MM.1S (cell line): ENCODE data around the gene CCND1.

Experiments
- DNase-seq: peaks from one replicate; pipeline ENCODE4 v3.0.0-alpha.2; 2015
- H2AFZ ChIP-seq: fragments of 300-600 bp; sonication (generic); 2 replicates; pipeline ENCODE4 v1.6.0; 2016; ENCODE audit warnings: antibody characterized with exemption, low read length
- H3F3A ChIP-seq: fragments of 300-600 bp; sonication (generic); 2 replicates; pipeline ENCODE4 v1.6.1; 2016; ENCODE audit warnings: mild to moderate bottlenecking, antibody characterized with exemption, low read length, moderate library complexity, mixed read lengths; ENCODE audit not compliant: insufficient read depth
- H3K27ac ChIP-seq: fragments of 300-600 bp; sonication (generic); 2 replicates; pipeline ENCODE4 v1.5.1; 2016; ENCODE audit warnings: mild to moderate bottlenecking, low read length
- H3K27me3 ChIP-seq: fragments of 300-600 bp; sonication (generic); replicated peaks from 2 replicates; pipeline ENCODE4 v1.6.0; 2016; ENCODE audit warnings: low read length; ENCODE audit not compliant: insufficient read depth
- H3K36me3 ChIP-seq: fragments of 300-600 bp; sonication (generic); replicated peaks from 2 replicates; pipeline ENCODE4 v1.6.1; 2016; ENCODE audit warnings: mild to moderate bottlenecking, low read length, mixed read lengths; ENCODE audit not compliant: insufficient read depth
- H3K4me1 ChIP-seq: fragments of 300-600 bp; sonication (generic); 2 replicates; pipeline ENCODE4 v1.6.1; 2016; ENCODE audit warnings: low read length, mixed read lengths
- H3K4me2 ChIP-seq: fragments of 300-600 bp; sonication (generic); 2 replicates; pipeline ENCODE4 v1.6.0; 2016; ENCODE audit warnings: low read depth, low read length
- H3K4me3 ChIP-seq: fragments of 300-600 bp; sonication (generic); 2 replicates; pipeline ENCODE4 v1.5.1; 2016; ENCODE audit warnings: low read length, mixed read lengths
- H3K79me2 ChIP-seq: fragments of 300-600 bp; sonication (generic); 2 replicates; pipeline ENCODE4 v1.6.1; 2016; ENCODE audit warnings: mixed run types, low read length, mixed read lengths
- H3K9ac ChIP-seq: fragments of 300-600 bp; sonication (generic); 2 replicates; pipeline ENCODE4 v1.6.1; 2016; ENCODE audit warnings: low read length, mixed read lengths
- H3K9me2 ChIP-seq: fragments of 300-600 bp; sonication (generic); replicated peaks from 2 replicates; pipeline ENCODE4 v1.6.1; 2016; ENCODE audit warnings: mild to moderate bottlenecking, low read length, mixed read lengths; ENCODE audit not compliant: insufficient read depth
- H3K9me3 ChIP-seq: fragments of 300-600 bp; sonication (generic); replicated peaks from 2 replicates; pipeline ENCODE4 v1.6.1; 2016; ENCODE audit warnings: mild to moderate bottlenecking, low read length, mixed read lengths; ENCODE audit not compliant: insufficient read depth
- H4K20me1 ChIP-seq: fragments of 300-600 bp; sonication (generic); 2 replicates; pipeline ENCODE4 v1.6.1; 2016; ENCODE audit warnings: mild to moderate bottlenecking, low read length, moderate library complexity, mixed read lengths; ENCODE audit not compliant: insufficient read depth
- CTCF ChIP-seq: fragments of 300-600 bp; sonication (generic); IDR thresholded peaks from 2 replicates; pipeline ENCODE4 v1.5.1; 2016; ENCODE audit warnings: antibody characterized with exemption, low read length, mixed read lengths
- EZH2 ChIP-seq: fragments of 300-600 bp; sonication (generic); optimal IDR thresholded peaks from 2 replicates; pipeline ENCODE3; 2017; ENCODE audit warnings: low read depth, mild to moderate bottlenecking, antibody characterized with exemption, low read length, mixed read lengths
- EZH2phosphoT487 ChIP-seq: fragments of 300-600 bp; sonication (generic); IDR thresholded peaks from 2 replicates; pipeline ENCODE4 v1.6.1; 2018; ENCODE audit warnings: antibody characterized with exemption, low read length

CCND1 gene

DNA sequence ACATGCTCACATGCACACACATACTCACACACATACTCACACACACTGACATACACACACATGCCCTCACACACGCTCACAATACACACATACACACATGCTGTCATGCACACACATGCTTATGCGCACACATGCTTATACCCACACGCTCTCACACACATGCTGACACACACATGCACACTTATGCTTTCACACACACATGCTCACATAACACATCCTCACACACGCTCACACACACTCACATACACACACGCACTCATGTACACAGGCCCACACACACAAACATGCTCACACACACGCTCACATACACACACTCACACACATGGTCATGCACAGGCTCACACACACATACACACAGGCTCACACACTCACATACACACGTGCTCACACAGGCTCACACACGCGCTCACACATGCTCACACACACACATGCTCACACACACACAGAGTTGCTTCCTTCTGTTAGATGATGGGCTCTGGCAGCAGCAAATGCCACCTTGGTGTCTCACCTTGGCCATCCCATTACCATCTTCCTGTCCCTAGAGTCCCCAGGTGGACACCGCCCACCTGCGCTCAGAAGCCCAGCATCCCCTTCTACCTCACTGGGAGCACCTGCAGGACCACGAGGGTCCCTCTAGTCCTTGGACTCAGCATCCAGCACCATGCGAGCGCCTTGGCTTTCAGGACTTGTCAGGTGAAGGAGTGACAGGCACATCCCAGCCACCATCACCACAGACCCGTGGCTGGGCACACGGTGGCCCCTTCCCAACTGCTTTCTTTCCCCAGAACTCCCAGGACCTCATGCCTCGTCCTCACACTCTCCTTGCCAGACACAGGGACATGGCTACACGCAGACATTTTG lies 44.9 kb upstream of the CCND1 start:
- Histone ChIP-seq H4K20me1 (no peaks in the 10 kb centered on the region), H3K27ac (no peak overlapping the region), H3F3A (no peaks in the 10 kb centered on the region), H3K9ac (no peak overlapping the region), H3K9me2 (no peaks in the 10 kb centered on the region), H3K9me3 (no peaks in the 10 kb centered on the region), H3K4me1 (peaks cover 9% of the 10 kb centered on the region), H2AFZ (no peak overlapping the region), H3K79me2 (no peaks in the 10 kb centered on the region), H3K4me3 (no peak overlapping the region), H3K27me3 (no peaks in the 10 kb centered on the region), H3K4me2 (no peak overlapping the region), H3K36me3 (no peaks in the 10 kb centered on the region)
- TF ChIP-seq CTCF (no peak), EZH2 (no peak), EZH2phosphoT487 (no peak)
- no peak for DNase-seq

- H3K9ac ChIP-seq, result no peak overlapping the region
- no peaks in the 10 kb centered on the region for H3K9me2 ChIP-seq
- H3K4me2 ChIP-seq, result no peak overlapping the region
- no peaks in the 10 kb centered on the region for H3K4me1 ChIP-seq
- TF ChIP-seq EZH2 (no peak), CTCF (no peak), EZH2phosphoT487 (no peak)
- no peak overlapping the region for H3K27ac ChIP-seq
- H3K27me3 ChIP-seq, result no peaks in the 10 kb centered on the region
- no peaks in the 10 kb centered on the region for H3K36me3 ChIP-seq
- no peaks in the 10 kb centered on the region for H3K79me2 ChIP-seq
- H3K4me3 ChIP-seq, result no peak overlapping the region
- H3K9me3 ChIP-seq, result no peaks in the 10 kb centered on the region
- no peak overlapping the region for H2AFZ ChIP-seq
- no peaks in the 10 kb centered on the region for H3F3A ChIP-seq
- no peaks in the 10 kb centered on the region for H4K20me1 ChIP-seq
- no peak for DNase-seq
These were observed 42.8 kb upstream of the CCND1 start for GRCh38 chr11:69598147-69598546.

DNA sequence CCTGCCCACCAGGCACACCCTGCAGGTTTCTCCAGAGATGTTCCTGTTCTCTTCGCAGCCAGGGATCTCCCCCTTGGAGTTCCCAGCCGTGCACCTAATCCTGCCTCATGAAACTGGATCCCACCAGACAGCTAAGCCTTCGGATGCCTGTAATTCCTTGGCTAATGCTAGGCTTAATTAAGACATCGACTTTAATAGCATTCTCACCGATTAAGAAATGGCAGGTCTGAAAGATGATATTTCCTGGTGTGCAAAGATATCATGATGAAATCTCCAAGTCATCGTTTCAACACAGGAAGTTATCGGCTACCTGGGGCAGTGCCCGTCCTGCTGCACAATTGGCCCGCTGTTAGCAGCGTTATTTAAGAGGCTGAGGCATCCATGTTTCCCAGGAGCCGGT lies 41.5 kb upstream of the CCND1 start:
- Histone ChIP-seq H3K79me2 (no peaks in the 10 kb centered on the region), H3K9me2 (no peaks in the 10 kb centered on the region), H3K9me3 (no peaks in the 10 kb centered on the region), H3K9ac (no peak overlapping the region), H3K4me3 (no peak overlapping the region), H3F3A (no peaks in the 10 kb centered on the region), H2AFZ (no peak overlapping the region), H3K36me3 (no peaks in the 10 kb centered on the region), H3K4me2 (no peak overlapping the region), H3K4me1 (no peaks in the 10 kb centered on the region), H3K27ac (no peak overlapping the region), H3K27me3 (no peaks in the 10 kb centered on the region; the same call in 1 of the 2 replicates), H4K20me1 (no peaks in the 10 kb centered on the region)
- TF ChIP-seq CTCF (no peak), EZH2phosphoT487 (no peak), EZH2 (no peak)
- no peak for DNase-seq
